ENCODE measurements around the gene FAM110A. TPM values are rescaled to one million over a fixed set of nuclear protein-coding genes. Genes with fewer than 3 reads are reported as not detected.

FAM110A gene
- total and polyA plus RNA-seq, 2 donors (not counting 3 experiments of a cell fraction or from before 2014, with no cell fraction given): 4.6 to 5.4 TPM

DNA sequence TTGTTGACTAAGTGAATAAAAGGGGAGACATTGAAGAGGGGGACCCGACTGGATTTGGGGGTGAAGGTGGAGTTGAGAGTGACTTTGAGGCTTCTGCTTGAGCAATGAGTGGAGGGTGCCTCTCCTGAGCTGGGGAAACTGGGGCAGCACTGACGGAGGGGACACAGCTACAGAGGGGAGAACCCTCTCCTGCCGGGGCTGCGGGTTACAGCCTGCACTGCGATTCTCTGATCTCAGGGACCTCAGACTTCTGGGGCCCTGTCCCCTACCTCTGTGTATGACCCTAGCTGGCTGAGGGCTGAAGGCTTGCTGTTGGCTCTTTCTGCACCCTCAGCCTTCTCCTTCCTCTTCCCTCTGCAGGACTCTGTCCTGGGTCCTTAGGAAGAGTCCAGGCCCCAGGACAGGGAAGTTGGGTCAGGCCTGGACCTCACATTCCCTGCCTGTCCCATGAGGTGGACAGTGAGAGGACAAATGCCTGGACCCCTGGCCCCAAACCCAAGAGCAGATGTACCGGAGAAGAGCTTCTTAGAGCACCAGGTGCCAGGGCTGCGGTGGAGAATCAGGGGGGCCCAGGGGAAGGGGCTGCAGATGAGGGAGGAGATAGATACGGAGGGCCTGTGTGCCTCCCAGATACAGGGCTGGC is 13.7 kb upstream of the FAM110A start:
- CTCF ChIA-PET: interaction anchor here (2.1 to 7.3 kb wide), 4 partner anchors 8 to 289 kb away, joined by 8 to 441 read pairs (median 19); partner anchors contain the start of gene FAM110A

More for the DNA sequence above, 13.7 kb upstream of the FAM110A start:
- Histone ChIP-seq H3K4me2 (ENCODE audit: insufficient read depth, low read length) (no peak overlapping the region), H3K27me3 (ENCODE audit: control insufficient read depth in 2 of 2, insufficient read depth in 2 of 2, low read length in 2 of 2) (no peaks in the 10 kb centered on the region), H3K9me3 (replicated peaks; ENCODE audit: control insufficient read depth, insufficient read depth, low read length) (no peaks in the 10 kb centered on the region), H3K9me1 (replicated peaks; ENCODE audit: control insufficient read depth, extremely low read depth, insufficient read depth, low read length) (no peaks in the 10 kb centered on the region), H2AFZ (ENCODE audit: low read depth, low read length) (no peak overlapping the region), H4K20me1 (replicated peaks; ENCODE audit: control insufficient read depth, extremely low read depth, insufficient read depth, low read length) (no peaks in the 10 kb centered on the region), H3K79me2 (ENCODE audit: control insufficient read depth, insufficient read depth, low read length) (no peaks in the 10 kb centered on the region), H3K4me3 (replicated peaks in 1 of 3; ENCODE audit: insufficient read depth in 1 of 3, low read depth in 1 of 3, low read length in 3 of 3) (no peak overlapping the region), H3K4me1 (ENCODE audit: control insufficient read depth, extremely low read depth, insufficient read depth, low read length) (no peaks in the 10 kb centered on the region), H3K36me3 (ENCODE audit: control insufficient read depth in 2 of 2, extremely low read depth in 1 of 2, insufficient read depth in 2 of 2, low read length in 2 of 2) (no peaks in the 10 kb centered on the region), H3K9ac (replicated peaks; ENCODE audit: extremely low read depth, insufficient read depth, low read length) (no peak overlapping the region), H3K27ac (ENCODE audit: insufficient read depth, low read depth, low read length) (no peak overlapping the region)
- intact Hi-C loops (cut with micrococcal nuclease): loop anchor here (1.0 to 2.0 kb wide), 4 partner anchors 25 to 394 kb away; partner anchors contain the start of gene TMEM74B
- POLR2A ChIA-PET: no interaction called here
- TF ChIP-seq, protein P1, sequence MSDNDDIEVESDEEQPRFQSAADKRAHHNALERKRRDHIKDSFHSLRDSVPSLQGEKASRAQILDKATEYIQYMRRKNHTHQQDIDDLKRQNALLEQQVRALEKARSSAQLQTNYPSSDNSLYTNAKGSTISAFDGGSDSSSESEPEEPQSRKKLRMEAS (IDR thresholded peaks at IDR 0.05; ENCODE audit: insufficient read depth, insufficient read length): no peak
- TF ChIP-seq, protein P2, sequence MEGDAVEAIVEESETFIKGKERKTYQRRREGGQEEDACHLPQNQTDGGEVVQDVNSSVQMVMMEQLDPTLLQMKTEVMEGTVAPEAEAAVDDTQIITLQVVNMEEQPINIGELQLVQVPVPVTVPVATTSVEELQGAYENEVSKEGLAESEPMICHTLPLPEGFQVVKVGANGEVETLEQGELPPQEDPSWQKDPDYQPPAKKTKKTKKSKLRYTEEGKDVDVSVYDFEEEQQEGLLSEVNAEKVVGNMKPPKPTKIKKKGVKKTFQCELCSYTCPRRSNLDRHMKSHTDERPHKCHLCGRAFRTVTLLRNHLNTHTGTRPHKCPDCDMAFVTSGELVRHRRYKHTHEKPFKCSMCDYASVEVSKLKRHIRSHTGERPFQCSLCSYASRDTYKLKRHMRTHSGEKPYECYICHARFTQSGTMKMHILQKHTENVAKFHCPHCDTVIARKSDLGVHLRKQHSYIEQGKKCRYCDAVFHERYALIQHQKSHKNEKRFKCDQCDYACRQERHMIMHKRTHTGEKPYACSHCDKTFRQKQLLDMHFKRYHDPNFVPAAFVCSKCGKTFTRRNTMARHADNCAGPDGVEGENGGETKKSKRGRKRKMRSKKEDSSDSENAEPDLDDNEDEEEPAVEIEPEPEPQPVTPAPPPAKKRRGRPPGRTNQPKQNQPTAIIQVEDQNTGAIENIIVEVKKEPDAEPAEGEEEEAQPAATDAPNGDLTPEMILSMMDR (IDR thresholded peaks at IDR 0.05; ENCODE audit: extremely low read depth in 1 of 2, insufficient read depth in 1 of 2, low read depth in 1 of 2, low read length in 2 of 2): no peak
- TF ChIP-seq POLR2AphosphoS5 (IDR thresholded peaks at IDR 0.05; ENCODE audit: insufficient read depth, low read depth, low read length): no peak
- FAIRE-seq (no peak), DNase-seq (ENCODE audit: low read depth, low spot score) (no peak)
- no TSS peak for BruUV-seq (replicated peaks)
- dilution Hi-C loops (cut with MboI; ENCODE audit: extremely low pct_ligation_motif_present, low sequenced_read_pairs): no loop called here
